PC-3 (cell line): ENCODE results near the gene GSTP1.

ENCODE experiments used
- CTCF ChIP-seq: fragments of 300-600 bp; sonication (generic); conservative IDR thresholded peaks from 2 replicates; pipeline ENCODE4 v1.5.1; 2017; ENCODE audit warnings: antibody characterized with exemption, low read depth, mild to moderate bottlenecking, low read length
- EZH2phosphoT487 ChIP-seq: fragments of 300-600 bp; sonication (generic); IDR thresholded peaks from 2 replicates; pipeline ENCODE4 v1.6.1; 2018; ENCODE audit warnings: mild to moderate bottlenecking, antibody characterized with exemption, low read length, borderline replicate concordance

DNA sequence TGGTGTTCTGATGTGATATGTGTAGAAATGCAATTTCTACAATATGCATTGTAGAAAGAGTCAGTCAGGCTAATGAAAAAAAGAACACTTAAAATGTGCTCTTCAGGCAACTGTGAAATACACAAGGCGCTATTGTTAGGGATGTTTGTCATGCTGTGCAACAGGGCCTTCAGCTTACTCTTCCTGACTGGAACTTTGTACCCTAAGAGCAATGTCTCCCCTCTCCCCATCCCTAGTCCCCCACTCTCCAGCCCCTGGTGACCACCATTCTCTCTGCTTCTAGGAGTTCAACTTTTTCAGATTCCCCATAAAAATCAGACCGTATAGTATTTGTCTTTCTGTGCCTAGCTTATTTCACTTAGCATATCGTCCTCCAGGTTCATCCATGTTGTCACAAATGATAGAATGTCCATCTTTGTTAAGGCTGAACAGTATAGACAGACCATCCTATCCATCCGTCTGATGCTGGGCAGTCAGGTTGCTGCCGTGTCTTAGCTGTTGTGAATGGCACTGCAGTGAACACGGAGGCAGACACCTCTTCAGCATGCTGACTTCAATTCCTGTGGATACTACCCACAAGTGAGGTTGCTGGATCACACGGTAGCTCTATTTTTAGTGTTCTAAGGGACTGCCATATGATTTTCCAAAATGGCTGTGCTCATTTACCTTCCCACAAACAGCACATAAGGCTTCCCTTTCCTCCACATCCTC, 33.8 kb downstream of the GSTP1 start:
- TF ChIP-seq CTCF (no peak), EZH2phosphoT487 (no peak)
